Forelimb muscle (tissue), 1 donor: ENCODE data around the gene SMYD3. TPM values are rescaled to one million over a fixed set of nuclear protein-coding genes. Genes with fewer than 3 reads are reported as not detected.

Source experiments
- DNase-seq: peaks from one replicate; pipeline ENCODE4 v3.0.0-alpha.2; 2013; ENCODE audit warnings: low read depth
- polyA plus RNA-seq: library from polyadenylated mRNA; unstranded; fragments of 120-200 nt; gene quantifications from one replicate; pipeline ENCODE4 v1.2.1, GENCODE V29; 2013; ENCODE audit not compliant: insufficient read length

The SMYD3 gene
- polyA plus RNA-seq, 1 donor = 7.9 TPM

DNA sequence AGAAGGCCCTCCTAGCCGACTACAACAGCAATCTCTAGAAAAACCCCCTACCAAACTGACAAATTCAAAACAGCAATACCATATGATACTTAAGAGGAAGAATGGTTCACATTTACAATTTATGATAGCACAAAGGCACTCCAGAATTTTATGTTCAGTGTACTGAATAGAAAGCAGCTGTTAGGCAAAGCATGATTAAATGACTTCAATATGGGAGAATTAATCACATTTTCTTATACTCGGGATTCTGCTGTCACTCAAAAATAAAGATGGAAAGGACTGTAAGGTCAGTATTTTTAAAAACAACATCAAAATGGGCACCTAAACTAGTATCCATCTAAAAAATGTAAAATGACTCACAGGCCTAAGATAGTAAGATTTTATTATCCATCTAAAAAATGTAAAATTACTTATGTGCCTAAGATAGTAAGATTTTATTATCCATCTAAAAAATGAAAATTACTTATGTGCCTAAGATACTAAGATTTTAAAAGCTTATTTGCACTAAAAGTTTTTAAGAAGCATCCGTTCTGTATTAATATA, 198.5 kb downstream of the SMYD3 start:
- DNase-seq = no peak

DNA sequence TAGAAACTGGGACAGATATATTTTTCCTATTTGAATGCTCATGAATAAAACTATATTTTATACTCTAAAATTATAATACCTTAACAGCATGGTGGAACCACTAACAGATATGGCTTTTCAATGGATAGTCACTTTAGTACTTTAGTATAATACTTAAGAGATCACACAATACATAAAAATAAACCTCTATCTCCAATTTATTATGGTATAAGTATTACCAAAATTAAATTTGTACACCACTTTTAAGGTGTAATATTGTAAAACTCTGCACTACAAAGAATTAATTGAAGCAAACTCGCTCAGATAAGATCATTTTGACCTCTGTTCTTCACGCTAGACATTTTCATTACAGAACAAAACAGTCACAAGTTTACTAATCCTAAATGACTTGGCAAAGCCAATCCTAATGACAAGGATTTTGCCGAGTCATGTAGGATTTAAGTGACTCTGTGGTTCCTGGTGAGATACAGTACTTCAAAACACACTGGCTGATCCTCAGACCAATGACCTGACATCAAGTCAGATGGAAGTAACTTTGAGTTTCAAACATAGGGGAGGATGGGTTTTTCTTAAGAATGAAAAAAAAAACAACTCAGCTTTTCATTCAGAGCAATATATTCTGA, 200.6 kb downstream of the SMYD3 start:
- no peak for DNase-seq

DNA sequence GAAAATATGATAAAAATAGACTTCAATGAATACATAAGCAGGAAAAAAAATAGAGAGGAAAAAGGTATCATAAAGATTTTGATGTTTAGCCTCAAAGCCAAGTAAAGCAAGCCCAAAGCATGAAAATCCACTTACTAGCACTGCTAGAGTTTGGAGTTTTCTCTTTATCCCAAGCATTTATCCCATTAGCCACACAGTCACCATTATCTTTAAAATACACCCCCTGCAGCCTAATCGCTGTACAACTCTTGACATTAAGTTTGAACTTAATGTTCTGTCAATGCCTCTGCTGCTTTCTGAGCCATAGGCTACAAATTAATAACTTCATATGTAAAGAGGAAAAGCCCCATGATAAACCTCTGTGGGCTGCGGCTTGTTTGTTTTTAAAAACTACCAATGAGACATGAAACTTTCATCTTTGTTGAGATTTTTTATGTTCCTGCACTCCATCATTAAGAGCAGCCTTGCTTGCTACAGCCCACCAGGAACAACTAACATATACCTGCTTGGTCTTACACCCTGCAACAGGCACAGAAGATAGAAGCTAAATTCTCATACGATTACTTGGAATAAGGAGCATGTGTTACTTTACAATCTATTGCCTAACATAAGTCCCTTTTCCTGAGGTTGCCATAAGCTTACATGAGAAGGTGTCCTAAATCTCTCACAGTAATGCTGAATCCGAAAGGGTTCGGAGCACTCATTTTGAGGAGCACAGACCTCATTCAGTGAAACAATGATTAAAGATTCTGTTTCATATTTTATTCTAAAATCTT, 202.4 kb downstream of the SMYD3 start:
- DNase-seq = no peak

DNA sequence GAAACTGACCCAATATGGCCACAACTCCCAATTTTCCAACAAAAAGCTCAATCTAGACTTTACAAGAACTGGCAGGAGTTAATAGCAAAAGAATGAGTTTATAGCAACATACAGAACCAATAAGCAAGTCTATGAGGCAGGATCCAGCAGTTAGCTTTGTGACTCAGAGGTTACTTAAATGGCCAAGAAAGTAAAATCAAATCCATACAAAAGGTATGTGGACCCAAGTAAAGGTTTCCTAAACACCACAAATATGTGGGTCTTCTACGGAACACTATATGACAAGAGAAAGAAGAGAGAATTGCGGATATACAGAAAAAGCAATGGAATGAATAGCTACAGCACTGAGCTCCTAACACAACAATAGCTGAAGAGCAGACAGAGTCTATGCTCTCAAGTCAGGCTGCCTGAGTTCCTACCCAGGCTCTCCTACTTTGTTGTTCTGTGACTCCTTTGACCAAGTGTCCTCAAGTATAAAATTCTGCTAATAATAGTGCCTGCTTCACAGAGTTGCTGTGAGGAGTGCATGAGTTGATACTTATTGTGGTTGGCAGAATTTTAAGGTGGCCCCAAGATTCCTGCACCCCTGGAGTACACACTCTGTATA, 204.3 kb downstream of the SMYD3 start:
- no peak for DNase-seq

DNA sequence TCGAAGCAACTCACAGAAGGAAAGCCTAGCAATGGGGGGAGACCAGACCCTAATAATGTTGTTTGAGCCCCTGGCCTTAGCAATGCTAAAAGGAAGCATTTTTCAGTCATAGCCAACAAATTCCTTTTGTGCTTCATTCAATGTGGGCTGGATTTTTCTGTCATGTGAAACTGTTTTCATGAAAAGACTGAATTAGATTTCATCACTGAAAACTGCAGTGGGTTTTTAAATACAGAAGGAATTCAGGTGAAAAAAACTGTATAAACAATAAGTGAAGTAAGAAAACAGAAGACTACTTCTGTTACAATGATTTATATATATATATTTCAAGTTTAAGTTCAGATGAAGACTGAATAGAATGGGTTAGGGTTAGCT, 204.8 kb downstream of the SMYD3 start:
- DNase-seq = no peak

DNA sequence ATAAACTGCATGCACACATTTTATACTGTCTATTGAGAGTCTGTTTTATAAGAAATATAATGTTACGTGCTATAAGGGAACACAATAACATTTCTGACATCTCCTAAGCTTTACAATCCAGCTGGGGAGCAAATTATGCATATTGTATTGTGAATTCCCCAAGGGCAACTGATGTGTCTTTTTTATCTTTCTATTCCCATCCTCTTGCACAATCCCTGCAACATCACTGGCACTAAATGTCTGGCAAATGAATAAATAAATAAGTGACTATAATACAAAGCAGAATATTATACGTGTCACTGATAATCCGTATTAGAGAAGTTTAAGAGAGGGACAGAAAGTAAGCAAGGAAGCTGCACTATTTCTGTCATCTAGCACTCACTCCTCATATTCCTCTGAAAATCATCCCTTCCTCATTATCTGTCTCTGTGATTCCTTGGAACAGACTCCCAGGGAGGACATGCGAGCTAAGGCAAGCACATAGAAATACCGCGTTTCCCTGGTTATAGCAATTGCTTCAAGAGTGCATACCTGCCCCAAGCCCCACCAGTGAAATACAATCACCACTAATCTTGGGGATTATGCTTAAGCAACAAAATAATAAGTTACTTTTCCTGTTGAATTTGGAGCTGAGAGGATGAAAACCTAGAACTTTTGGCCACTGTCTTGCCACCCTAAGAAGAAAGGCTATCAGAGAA, 205.4 kb downstream of the SMYD3 start:
- no peak for DNase-seq

DNA sequence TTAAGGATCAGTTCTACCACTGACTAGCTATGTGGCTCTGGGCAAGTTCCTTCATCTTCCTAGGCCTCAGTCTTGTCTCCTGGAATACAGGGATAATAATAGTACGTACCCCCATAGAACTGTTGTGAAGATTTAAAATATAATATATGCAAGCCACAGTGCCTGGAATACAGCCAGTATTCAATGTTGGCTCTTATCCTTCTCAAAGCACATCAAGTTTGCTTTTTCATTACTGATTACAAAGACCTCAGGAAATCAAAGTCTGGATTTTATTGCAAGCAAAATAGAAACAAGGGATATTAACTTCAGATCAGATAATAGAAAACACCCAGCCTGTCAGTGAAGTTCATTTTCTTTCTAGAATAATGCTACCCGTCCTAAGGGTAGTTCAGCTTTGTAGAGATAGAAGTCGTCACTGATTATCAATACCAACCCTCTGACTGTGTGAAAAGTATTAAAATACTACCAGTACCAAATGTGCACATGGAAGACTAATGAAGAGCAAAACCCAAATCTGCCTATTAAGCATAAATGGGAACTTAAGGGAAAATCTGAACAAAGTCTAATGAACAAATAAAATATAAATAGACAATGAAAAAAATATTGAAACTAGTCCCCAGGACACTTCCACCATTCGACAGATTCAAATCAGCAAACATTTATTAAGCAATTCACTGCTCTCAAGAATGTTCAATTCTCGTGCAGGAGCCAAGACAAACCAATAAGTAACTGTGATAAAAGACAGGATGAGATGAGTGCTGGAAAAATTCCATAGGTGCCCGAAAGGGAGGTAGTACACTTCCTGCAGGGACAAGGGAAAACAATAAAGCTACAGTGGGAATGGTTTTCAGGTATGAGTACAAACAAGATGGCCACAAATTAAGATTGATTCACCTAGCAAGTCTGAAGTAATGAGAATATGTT, 206.2 kb downstream of the SMYD3 start:
- no peak for DNase-seq

DNA sequence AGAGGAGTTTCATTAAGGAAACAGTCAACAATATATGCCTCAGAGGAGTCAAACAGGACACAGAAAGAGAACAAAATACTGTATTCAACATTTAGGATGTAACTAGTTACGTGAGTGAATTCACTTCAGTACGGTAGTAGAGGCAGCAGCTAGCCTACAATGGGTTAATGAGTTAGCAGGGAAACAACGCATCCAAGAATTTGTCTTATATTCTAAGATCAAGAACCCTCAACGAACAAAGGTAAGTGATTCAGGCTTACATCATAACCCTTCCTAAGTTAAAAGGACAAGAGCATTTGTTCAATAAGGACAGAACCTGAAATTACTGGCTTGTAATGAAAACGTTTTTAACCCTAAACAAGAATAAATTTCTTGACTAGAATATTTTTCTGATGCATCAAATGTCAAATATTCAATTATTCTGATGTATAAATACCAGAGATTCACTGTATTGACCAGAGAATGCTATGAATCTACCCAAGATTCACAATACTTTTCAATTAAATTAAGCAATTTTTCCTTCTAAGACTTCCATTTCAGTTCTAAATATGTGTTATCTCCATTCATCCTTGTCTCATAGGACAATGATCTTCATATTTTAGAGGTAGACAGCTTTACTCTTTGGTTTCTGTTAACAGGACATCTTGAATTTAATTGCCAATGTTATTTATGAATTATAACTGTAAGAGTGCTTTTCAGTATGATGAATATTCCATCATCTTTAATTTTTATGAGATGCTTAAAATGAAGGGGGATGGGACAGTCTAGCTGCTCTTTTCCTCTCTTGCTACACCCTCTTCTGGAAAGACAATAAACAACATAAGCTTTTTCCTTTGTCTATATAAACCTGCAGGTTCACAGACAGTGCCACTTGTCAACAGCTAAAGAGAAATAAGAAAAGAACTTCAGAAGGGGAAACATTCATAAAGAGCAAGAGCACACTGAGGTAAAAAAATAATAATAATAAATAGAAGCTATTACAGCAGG, 209.5 kb downstream of the SMYD3 start:
- DNase-seq = no peak

DNA sequence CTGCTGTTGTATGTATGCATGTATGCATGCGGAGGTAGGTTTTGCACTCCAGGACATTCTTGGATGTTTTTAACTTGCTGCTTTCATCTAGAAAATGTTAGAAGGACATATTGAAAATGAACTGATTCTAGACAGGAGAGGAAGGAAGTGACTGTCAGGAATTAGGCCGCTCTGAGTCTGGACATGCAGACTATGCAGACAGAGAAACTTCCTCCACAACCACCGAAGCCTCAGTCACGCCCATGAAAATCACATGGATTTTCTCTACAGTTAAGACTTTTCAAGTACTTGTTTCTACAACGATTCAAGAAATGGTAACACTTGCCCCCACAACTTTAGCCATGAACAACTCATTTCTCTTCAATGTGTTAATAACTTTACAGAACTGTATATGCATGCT, 211.1 kb downstream of the SMYD3 start:
- DNase-seq = no peak

DNA sequence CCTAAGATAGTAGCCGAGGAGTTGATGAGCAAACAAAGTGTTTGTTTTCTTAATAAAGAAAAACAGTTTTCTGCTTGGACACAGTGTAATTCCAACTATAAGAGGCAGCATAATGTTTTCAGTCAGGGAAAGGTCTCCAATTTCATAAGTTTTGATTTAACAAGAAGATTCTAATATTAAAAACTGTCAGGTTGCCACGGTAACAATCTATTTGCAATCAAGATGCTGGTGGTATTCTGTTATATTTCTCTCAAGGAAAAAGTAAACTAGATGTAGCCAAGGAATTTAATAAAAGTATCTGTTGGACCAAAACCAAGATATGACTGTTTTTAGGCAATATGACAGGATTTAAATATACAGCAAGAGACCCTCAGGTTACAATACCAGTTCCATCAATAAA, 211.7 kb downstream of the SMYD3 start:
- DNase-seq = no peak

DNA sequence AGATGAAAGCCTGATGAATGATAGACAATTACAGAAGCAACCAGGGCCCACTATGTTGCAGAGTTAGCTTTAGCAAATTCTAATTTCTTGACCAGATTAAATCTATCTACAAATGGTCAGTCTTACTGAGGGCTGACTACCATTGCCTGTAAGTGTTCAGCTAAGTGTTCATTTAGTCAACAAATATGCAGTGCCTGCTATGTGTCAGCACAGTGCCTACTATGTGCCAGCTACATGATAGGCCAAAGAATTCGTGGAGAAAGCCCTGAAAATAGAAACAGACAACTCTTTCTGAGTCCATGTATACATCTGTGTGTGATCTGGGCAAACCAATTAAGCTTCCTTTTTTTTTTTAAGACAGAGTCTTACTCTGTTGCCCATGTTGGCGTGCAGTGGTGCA, 212.8 kb downstream of the SMYD3 start:
- DNase-seq = no peak

DNA sequence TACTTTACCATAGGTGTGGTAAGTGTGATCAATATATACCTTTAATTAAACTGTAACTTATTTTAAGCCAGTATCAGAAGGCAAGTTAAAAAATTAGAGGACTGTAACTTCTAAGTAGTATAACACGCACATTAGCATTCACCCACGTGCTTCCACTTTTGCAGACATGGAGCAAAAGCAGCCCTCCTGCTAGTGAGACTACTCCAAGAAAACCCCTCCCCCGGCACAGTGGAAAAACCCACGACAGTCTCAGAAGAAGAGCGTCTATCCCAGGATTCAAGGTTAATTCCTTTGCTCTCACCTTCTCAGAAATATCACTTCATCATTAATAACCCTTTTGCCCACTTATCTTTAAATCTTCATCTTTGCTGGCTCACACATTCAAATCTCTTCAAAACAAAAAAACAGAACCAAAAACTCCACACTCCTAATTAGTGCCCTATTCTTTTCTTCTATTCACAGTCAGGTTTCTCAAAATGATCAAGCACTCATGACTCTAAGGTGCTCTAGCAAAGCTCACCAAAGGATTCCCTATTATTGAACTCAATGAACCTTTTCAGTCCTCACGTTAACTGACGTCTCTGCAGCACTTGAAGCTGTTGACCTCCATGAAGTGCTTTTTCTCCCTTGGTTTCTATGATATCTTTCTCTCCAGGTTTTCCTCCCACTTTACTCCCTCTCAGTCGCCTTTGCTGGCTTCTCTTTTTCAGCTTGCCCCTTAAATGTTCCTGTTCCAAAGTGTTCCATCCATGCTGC, 213.5 kb downstream of the SMYD3 start:
- DNase-seq = no peak

DNA sequence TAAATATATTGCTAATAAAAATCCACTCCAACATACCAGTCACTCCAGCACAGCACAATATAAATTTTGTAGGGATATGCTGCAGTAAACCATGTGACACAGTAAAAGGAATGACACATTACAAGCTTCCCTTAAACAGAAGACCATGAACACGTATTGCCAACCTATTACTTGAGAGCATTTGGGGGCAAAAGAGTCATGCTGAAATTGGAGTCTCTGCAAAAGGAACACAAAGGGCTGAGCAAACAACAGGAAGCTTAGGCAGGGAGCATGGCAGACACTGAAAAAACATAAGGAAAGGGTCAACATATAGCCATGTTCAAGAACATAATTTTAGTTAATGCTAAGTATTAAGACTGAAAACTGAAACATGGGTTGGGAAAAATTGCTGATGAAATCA, 214.5 kb downstream of the SMYD3 start:
- DNase-seq = no peak

DNA sequence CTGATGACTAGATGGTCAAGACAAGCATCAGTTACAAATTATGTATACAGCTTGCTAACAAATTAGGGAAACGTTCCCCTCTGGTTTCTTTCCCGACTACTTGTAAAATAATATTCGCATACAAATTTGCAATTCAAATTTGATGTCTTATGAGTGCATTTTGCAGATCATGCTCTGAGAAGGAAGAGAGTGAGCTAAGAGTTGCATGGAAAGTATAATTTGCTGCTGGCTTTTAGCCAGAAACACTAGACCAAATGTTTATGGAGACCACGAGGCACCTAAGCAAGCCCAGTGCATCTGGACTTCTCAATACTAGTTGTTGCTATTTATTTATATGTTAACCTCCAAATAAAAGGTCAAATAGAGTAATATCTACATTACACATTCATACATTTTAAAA, 216.0 kb downstream of the SMYD3 start:
- DNase-seq = no peak

DNA sequence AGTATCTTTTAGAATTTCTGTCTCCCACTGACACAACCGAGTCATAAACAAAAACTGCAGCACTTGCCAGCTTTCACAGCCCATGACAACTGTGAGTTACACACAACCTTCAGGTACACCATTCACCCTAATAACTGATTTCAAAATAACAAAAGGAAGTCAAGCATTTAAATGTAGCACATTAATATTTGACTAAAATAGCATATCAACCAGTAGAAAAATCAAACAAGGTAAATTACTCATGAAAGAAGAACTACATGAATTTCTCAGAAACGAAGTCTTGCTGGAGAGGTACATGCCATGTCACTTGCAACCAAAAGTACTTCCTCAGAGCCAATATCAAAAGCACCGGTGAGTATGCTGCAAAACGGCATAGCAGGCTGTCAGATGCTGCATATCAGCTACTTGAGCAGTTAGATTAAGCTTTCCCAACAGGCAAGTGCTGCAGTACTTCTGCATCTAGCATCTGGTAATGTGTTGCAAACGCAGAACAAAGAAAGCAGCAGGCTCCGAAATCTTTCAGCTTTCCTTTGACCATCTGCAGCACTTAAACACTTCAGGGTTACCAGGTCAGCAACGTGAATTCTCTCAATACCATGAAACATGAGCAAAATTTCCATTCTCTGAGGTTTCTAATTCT, 223.2 kb downstream of the SMYD3 start:
- no peak for DNase-seq

DNA sequence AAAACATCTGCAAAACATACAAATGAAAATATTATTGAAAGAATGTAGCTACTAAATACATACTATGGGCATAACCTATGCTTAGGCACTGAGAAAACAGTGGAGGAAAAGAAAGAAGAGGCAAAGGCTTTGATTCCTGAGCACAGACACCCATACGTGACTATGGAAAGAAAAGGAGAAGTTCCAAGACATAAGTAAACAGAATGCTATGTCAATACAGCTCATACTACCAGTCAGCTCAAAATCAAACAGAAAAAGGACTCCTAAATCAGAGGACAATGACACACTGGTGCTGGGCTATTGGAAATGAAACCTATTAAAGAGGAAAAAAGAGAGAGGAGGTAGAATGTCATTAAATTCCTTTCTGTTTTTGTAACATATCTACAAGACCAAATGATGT, 225.4 kb downstream of the SMYD3 start:
- no peak for DNase-seq

DNA sequence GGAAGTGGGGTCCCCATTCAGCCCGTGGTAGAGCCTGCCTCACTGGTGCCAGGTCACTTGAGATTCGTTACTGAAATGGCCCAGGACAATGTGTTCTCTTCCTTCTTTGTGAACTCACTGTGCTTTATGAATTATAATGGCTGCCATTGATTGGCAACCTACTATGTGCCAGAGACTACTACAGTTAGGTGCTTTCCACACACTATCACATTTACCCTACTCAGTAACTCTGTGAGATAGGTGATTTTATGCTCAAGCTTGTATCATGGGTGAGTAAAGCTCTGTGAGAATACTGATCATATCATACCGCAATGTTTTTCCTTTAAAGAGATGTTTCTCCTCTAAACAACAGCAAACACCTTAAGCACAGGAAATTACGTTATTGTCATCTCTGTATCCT, 225.9 kb downstream of the SMYD3 start:
- no peak for DNase-seq

DNA sequence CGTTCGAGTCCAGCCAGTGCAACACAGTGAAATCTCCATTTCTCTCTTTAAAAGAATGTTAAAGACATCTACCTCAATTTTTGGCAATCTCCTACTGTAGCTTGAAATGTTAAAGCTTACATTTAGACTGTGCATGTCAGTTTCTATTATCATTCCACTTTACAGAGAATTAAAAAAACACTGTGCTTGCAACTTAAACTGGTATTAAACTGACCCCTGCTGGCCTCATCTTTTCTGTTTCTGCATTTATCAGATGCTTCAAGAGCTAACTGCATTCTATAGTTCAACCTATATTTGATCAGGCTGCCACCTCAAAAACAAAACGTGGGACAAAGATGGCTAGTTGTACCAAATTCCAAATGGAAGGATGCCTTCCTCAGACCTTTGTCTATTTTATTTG, 226.5 kb downstream of the SMYD3 start:
- DNase-seq = no peak

DNA sequence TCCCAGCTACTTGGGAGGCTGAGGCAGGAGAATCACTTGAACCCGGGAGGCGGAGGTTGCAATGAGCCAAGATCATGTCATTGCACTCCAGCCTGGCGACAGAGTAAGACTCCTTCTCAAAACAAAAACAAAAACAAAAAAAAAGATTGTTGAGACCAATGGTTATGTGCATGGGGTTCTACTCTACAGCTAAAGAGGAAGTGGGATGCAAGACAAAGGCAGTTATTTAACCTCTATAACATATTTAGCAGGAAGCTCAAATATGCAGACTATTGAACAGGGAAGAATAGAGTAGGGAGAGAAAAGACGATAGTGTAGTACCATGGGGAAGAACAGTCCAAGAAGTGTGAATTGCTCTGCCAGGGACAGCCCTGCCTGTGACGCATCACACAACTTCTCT, 227.7 kb downstream of the SMYD3 start:
- DNase-seq = no peak
